ENCODE measurements around the gene NEMP1.
A peak's percentile ranks its signal among the peaks of the same experiment; 100 is the strongest.
"Not testable (repeated sequence)": the region's sequence is repeated elsewhere in the genome, so short reads cannot be mapped to it uniquely, and the experiment has no call there.

The NEMP1 gene

DNA sequence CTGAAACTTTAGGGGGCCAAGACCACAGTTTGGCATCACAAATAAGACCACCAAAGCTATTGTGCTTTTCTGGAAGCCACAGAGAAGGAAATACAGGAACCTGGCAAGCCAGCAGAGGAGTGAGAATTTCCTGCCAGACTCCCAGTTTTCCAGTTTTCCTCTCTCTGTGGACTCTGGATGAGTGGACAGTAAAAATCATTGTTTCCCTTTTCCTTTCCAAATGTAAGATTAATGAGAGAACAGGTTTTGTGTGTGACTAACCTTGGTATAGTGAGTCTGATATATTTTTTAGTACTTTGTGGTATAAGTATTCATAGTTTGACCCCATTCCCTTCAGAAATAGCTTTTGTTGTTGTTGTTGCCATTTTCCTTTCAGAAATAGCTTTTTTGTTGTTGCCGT lies 59.7 kb downstream of the NEMP1 start:
- no peak for TF ChIP-seq CTCF (conservative IDR thresholded peaks at IDR 0.05; ENCODE audit: low read length)
- no peak for DNase-seq (ENCODE audit: low read depth)
- no peak overlapping the region for H3K4me3 ChIP-seq (ENCODE audit: low read length)

DNA sequence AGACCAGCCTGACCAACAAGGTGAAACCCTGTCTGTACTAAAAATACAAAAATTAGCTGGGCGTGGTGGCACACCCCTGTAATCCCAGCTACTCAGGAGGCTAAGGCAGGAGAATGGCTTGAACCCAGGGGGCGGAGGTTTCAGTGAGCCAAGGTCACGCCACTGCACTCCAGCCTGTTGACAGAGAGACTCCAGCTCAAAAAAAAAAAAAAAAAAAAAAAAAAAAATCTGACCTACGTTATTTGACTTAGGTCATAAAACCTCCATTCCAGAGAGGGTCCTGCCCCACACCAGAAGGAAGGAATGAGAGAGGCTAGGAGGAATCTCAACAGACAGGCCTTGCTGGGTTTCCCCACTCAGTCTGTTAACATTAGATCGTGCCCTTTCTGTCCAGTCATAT lies 60.2 kb downstream of the NEMP1 start:
- not testable (repeated sequence) for H3K4me3 ChIP-seq (ENCODE audit: low read length); DNase-seq (ENCODE audit: low read depth)

DNA sequence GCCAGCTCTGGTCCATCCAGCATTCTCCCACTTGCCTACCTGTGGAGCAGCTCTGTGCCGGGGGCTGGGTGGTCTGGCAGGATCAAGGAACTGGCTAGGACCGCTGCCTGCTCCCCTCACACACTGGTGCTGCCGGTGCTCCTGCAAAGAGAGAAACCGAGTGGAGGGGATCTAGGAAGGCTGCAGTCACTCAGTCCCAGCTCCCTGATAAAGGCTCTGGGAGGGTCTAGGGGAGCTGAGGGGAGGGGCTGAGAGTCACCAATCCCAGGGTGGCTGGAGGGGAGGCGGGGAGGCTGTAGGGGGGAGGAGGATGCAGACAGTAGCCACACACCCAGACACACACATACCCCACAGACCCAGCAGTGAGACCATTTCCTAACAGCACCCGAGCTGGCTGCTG lies 62.2 kb downstream of the NEMP1 start, which contains the start of gene TAC3:
Gene TAC3, minus strand, starts transcription at position 182 of the 400 bp plus-strand sequence. CDS start 732 bp downstream, outside the sequence.
- H3K4me3 ChIP-seq (ENCODE audit: low read length): no peak within 1 kb of the TSS
- TF ChIP-seq CTCF (conservative IDR thresholded peaks at IDR 0.05; ENCODE audit: low read length): no peak
- DNase-seq (ENCODE audit: low read depth): no peak

DNA sequence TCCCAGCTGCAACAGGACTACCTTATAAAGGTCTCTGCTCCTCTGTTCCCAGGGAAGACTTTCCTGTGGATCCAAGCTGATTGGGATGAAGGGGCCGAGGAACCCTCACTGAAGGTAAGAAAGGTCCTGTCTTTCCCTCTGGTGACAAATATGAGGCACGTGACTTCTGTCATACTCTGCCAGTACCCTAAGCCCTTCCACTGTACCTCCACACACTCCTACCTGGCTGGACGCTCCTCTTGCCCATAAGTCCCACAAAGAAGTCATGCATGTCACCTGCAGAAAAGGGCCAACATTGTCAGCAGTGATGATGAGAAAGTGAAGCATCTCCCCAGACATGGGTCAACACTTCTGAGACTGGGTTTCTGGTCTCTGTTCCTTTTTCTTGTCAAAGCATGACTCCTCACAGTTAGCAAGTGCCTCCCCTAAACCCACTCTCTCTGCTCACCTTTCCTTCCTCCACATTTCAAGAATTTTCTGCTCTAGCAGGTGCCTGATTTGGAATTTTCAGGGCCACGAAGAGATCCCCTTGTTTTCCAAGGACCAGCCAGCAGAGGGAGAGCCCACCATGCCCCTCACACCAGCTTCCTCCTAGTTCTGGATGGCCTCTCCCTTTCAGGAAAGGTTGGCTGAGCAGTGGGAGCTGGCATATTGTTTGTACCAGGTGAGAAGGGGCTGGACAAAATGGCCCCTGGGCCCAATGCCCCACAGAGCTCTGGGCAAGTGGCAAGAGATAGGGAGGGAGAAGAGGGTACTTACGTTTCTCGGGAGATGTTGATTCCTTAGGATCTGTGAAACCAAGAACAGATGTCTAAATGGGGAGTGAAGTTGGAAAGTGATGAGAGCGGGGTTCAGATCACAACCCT lies 65.8 kb downstream of the NEMP1 start:
- no peak overlapping the region for H3K4me3 ChIP-seq (ENCODE audit: low read length)
- TF ChIP-seq CTCF (conservative IDR thresholded peaks at IDR 0.05; ENCODE audit: low read length): peak; percentile 7; the same call in 1 of the 2 replicates
- no peak for DNase-seq (ENCODE audit: low read depth)

DNA sequence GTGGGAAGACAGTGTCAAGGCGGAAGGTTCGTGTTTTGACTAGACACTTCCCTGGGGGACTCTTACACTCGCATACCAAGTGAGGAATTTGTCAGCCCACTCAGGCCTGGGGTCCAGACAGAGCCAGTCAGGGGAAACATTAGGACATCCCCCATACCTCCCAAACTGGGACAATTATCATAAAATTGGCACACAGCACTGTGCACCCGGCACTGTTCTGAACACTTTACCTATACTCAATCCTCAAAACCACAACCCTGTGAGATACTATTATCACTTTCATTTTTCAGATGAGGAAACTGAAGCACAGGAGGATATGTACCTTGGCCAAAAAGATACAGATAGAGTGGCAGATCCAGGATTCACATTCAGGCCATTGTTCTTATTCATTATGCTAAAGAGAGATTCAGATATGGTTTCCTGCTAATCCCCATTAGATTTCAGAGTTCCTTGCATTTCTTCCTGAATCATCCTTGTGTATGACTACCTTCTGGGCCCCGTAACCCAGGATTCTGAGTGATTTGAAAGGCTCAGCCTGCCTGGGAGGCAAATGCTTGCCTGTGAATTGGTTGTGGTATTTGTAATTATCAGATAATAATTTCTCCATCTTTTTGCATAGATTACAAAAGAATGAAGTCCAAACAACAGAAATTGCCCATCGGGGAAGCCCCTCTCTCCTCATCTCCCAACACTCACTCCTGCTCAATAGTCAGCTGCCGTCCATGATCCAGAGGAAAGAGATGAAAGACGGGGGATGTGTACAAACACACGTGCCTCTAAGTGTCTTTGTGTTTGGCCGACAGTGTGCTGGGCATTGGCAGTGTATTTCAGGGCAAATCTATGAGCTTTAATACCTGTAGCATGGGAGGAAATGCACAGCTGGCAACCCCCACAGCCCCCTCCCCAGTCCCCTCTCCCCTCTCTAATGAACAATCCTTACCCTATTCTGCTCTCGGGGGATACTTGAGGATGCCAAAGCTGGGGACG lies 66.9 kb downstream of the NEMP1 start:
- no peak for TF ChIP-seq CTCF (conservative IDR thresholded peaks at IDR 0.05; ENCODE audit: low read length)
- no peak for DNase-seq (ENCODE audit: low read depth)
- no peak overlapping the region for H3K4me3 ChIP-seq (ENCODE audit: low read length)

GRCh38 chr12:57010627-57011247 lies 67.9 kb downstream of the NEMP1 start:
- H3K4me3 ChIP-seq (ENCODE audit: low read length): no peak overlapping the region
- DNase-seq (ENCODE audit: low read depth): no peak
- TF ChIP-seq CTCF (conservative IDR thresholded peaks at IDR 0.05; ENCODE audit: low read length): no peak
